Measurements from ENCODE around the gene PCMTD2. TPM values are rescaled to one million over a fixed set of nuclear protein-coding genes. Genes with fewer than 3 reads are reported as not detected.

PCMTD2 gene
- total and polyA plus RNA-seq, 2 of the 13 experiments (the other 11 are each of a cell fraction or from before 2014, with no cell fraction given) = 47.0 to 76.9 TPM

GRCh38 chr20:64261138-64261537 lies 5.6 kb downstream of the PCMTD2 start:
- DNase-seq (ENCODE audit: low spot score) = no peak
- in situ Hi-C loops (cut with HindIII; ENCODE audit: extremely low pct_ligation_motif_present, low pct_unique_long_range_greater_than_20kb) = no loop called here
- Histone ChIP-seq H3K27ac (ENCODE audit: extremely low read length, insufficient read depth, low read length) (no peak overlapping the region), H3K36me3 (replicated peaks in 1 of 2; ENCODE audit: control insufficient read depth in 1 of 2, insufficient read depth in 2 of 2, low read length in 2 of 2) (peaks cover 23 to 42% of the 10 kb centered on the region in 2 experiments; a peak in 4 of 5 replicates), H3K9me3 (ENCODE audit: low read length) (no peaks in the 10 kb centered on the region), H4K20me1 (ENCODE audit: insufficient read depth, low read length) (no peaks in the 10 kb centered on the region), H3K9ac (ENCODE audit: insufficient read depth, low read depth, low read length) (no peak overlapping the region), H3K79me2 (ENCODE audit: insufficient read depth, low read length) (peaks cover 27% of the 10 kb centered on the region), H3K4me1 (ENCODE audit: insufficient read depth, low read length) (peaks cover 33% of the 10 kb centered on the region), H2AFZ (ENCODE audit: low read length) (no peak overlapping the region), H3K27me3 (ENCODE audit: control insufficient read depth in 1 of 2, insufficient read depth in 2 of 2, low read length in 2 of 2) (no peaks in the 10 kb centered on the region; a peak in 1 of 5 replicates), H3K4me2 (ENCODE audit: low read depth, low read length) (no peak overlapping the region), H3K4me3 (replicated peaks in 1 of 3; ENCODE audit: insufficient read depth in 1 of 3, low read depth in 2 of 3, low read length in 3 of 3) (no peak overlapping the region)
- no peak for TF ChIP-seq ATF2 (CRISPR knock-in tag; IDR thresholded peaks at IDR 0.05)
- no peak for TF ChIP-seq ZBTB7A (CRISPR knock-in tag; IDR thresholded peaks at IDR 0.05)
- no peak for TF ChIP-seq ZNF768 (CRISPR knock-in tag; IDR thresholded peaks at IDR 0.05)
- no peak for TF ChIP-seq MYPOP (CRISPR knock-in tag; IDR thresholded peaks at IDR 0.05)
- no peak for TF ChIP-seq KMT2B (CRISPR knock-in tag; IDR thresholded peaks at IDR 0.05)
- no peak for TF ChIP-seq JDP2 (CRISPR knock-in tag; IDR thresholded peaks at IDR 0.05; ENCODE audit: borderline replicate concordance)
- TF ChIP-seq RXRA (CRISPR knock-in tag; IDR thresholded peaks at IDR 0.05) = no peak
- TF ChIP-seq ZNF10 (CRISPR knock-in tag; IDR thresholded peaks at IDR 0.05; ENCODE audit: borderline replicate concordance, low read depth) = no peak
- no peak for TF ChIP-seq BATF2 (CRISPR knock-in tag; IDR thresholded peaks at IDR 0.05)
- TF ChIP-seq CHD2 (IDR thresholded peaks at IDR 0.05; ENCODE audit: low read depth, low read length) = no peak
- TF ChIP-seq BRF2 (CRISPR knock-in tag; IDR thresholded peaks at IDR 0.05) = no peak
- no peak for FAIRE-seq
- 82% methylated on average over 9 of the region's 9 CpGs for WGBS (ENCODE audit: low lambda C conversion rate)
- intact Hi-C loops (cut with micrococcal nuclease; ENCODE audit: unreplicated experiment) = no loop called here
- ATAC-seq = no peak; the same call in 2 of the 3 replicates
- CTCF ChIA-PET (ENCODE audit: low intra/inter-chr PET ratio, low total read pairs) = no interaction called here
- no TSS peak for BruUV-seq (replicated peaks)
- POLR2A ChIA-PET = interaction anchor here (1.4 kb wide), 1 partner anchor 8 kb away, joined by 4 read pairs; no protein-coding TSS in a partner anchor
